GM13977 (cell line): ENCODE measurements around the gene RIC8A.

ENCODE experiments used
- DNase-seq: peaks from one replicate; pipeline ENCODE4 v3.0.0; 2012; ENCODE audit warnings: low spot score
- CTCF ChIP-seq: IDR thresholded peaks from 2 replicates; pipeline ENCODE4 v1.5.1; 2012; ENCODE audit warnings: mild to moderate bottlenecking, control low read depth; ENCODE audit not compliant: insufficient read depth; ENCODE audit errors: extremely low read depth, missing control alignments
- in situ Hi-C: fragments of 300-500 bp; cut with MboI; formaldehyde crosslinking; loops from one replicate; pipeline ENCODE4 v1.12.0; 2022; ENCODE audit warnings: low sequenced_read_pairs, low pct_unique_long_range_greater_than_20kb, mixed read lengths, inconsistent platforms; ENCODE audit not compliant: unreplicated experiment

The RIC8A gene

GRCh38 chr11:221998-222789 lies 14.7 kb downstream of the RIC8A start:
- TF ChIP-seq CTCF: no peak
- in situ Hi-C loops: no loop called here

GRCh38 chr11:223026-223789 lies 15.7 kb downstream of the RIC8A start:
- in situ Hi-C loops: no loop called here
- DNase-seq: no peak
- TF ChIP-seq CTCF: no peak

More at GRCh38 chr11:221998-222789, 14.7 kb downstream of the RIC8A start:
- DNase-seq: no peak

GRCh38 chr11:223884-224283 lies 16.4 kb downstream of the RIC8A start:
- in situ Hi-C loops: no loop called here
- no peak for DNase-seq
- TF ChIP-seq CTCF: no peak

DNA sequence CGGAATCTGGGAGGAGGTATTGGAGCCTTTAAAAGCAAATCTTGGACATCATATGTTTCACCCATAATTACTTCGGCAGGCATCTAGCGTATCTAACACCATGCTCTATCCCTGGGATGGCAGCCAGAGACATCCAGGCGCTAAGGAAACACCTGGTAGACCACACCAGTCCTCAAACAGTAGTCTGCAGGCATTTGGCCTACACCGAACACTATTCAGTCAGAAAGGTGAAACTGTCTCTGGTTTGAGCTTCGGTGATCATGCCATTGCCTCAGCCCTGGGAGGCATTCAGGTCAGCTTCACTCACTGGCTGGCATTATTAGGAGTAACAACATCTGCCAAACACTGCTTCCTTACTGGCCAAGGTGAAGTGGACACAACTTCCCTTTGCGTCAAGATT lies 16.9 kb downstream of the RIC8A start:
- in situ Hi-C loops: no loop called here
- TF ChIP-seq CTCF: no peak

DNA sequence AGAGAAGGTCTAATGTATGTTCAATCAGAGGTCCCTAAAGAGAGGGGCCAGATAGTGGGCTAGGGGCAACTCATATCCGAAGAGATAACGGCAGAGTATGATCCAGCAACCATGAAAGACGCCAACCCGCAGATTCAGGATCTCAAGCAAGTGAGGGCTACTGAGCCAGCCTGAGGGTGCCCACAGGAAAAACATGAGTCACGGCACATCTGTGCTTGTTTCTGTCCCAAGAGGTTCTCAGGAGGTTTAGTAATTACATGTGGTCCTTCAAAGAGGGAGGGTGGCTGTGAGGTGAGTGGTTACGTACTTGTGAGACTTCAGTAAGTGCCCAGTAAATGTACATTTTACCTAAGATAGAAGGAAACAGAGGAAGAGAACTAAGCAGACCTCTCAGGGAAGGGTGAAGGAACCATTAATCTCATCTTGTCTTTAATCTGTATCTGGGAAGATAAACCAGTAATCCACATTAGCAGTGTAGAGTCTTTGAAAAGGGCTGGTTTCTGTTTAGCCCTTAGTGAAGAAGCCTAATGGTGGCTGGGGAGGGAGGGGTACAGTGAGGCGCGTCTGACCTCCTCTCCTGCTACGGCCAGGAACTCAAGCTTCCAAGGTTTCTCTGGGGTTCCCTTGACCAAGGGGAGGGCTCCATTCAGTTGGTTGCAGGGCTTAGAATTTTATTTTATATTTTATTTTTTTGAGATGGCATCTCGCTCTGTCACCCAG lies 18.4 kb downstream of the RIC8A start:
- in situ Hi-C loops: no loop called here
- no peak for TF ChIP-seq CTCF
- DNase-seq: no peak

More for the DNA sequence above, 16.9 kb downstream of the RIC8A start:
- no peak for DNase-seq

- no peak for TF ChIP-seq CTCF
- no peak for DNase-seq
- in situ Hi-C loops: no loop called here
Observed at GRCh38 chr11:227824-228379, 20.4 kb downstream of the RIC8A start.
